Measurements from ENCODE around the gene ST6GALNAC4. TPM values are rescaled to one million over a fixed set of nuclear protein-coding genes. Genes with fewer than 3 reads are reported as not detected.

Gene ST6GALNAC4
- total RNA-seq, 1 experiment from 2014 or later: 15.4 TPM

GRCh38 chr9:127923046-127923445 lies 6.2 kb upstream of the ST6GALNAC4 start:
- no peak overlapping the region for H3K23ac ChIP-seq (ENCODE audit: insufficient read length, low read depth, low read length)
- H2BK120ac ChIP-seq (ENCODE audit: low read depth, low read length, poor library complexity, severe bottlenecking): no peak overlapping the region
- H3K4me2 ChIP-seq (ENCODE audit: insufficient read depth, insufficient read length, low read length): no peak overlapping the region
- H2AFZ ChIP-seq (ENCODE audit: low read length): no peak overlapping the region
- no peak overlapping the region for H3T11ph ChIP-seq (ENCODE audit: low read length)
- peak; percentile 72 for DNase-seq
- Mint-ChIP-seq H3K9me3 (no peaks in the 10 kb centered on the region; a peak in 1 of 5 replicates), H3K27ac (no peak overlapping the region), H3K27me3 (ENCODE audit: low read depth) (peaks cover 20% of the 10 kb centered on the region), H3K36me3 (ENCODE audit: insufficient read depth in 1 of 3, low read depth in 3 of 3) (peaks cover 2 to 6% (median 6%) of the 10 kb centered on the region in 3 experiments; a peak in 6 of 7 replicates), H3K4me3 (no peak overlapping the region), H3K4me1 (peaks cover 6 to 11% of the 10 kb centered on the region in 2 experiments; a peak in 2 of 4 replicates)
- no peak overlapping the region for H4K5ac ChIP-seq (ENCODE audit: insufficient read length, low read depth, low read length)
- H2BK5ac ChIP-seq (ENCODE audit: insufficient read length, low read length): no peak overlapping the region
- H3K18ac ChIP-seq (ENCODE audit: insufficient read length, low read depth, low read length): no peak overlapping the region
- no peak overlapping the region for H3K9ac ChIP-seq (ENCODE audit: extremely low read depth, insufficient read length, low read length)
- no peak overlapping the region for H3K14ac ChIP-seq (ENCODE audit: insufficient read depth, low read length)
- peaks cover 2% of the 10 kb centered on the region; the same call in 1 of the 2 replicates for H3K4me1 ChIP-seq (ENCODE audit: insufficient read depth, low read length)
- no peaks in the 10 kb centered on the region for H3K9me3 ChIP-seq (ENCODE audit: control insufficient read depth, low read depth, low read length)
- no peak overlapping the region for H2AK5ac ChIP-seq (ENCODE audit: insufficient read length, low read length)
- H3K79me2 ChIP-seq (ENCODE audit: insufficient read depth, low read length): no peaks in the 10 kb centered on the region
- no peak overlapping the region for H4K91ac ChIP-seq (ENCODE audit: insufficient read length, low read depth, low read length)
- H4K20me1 ChIP-seq (ENCODE audit: control insufficient read depth, insufficient read depth, insufficient read length): no peaks in the 10 kb centered on the region
- H3K79me1 ChIP-seq (ENCODE audit: insufficient read depth, low read depth, low read length, poor library complexity, severe bottlenecking): no peaks in the 10 kb centered on the region
- H2BK20ac ChIP-seq (ENCODE audit: low read depth, low read length, poor library complexity, severe bottlenecking): no peak overlapping the region
- no peak overlapping the region for H3K56ac ChIP-seq (ENCODE audit: insufficient read length, low read depth, low read length)
- H3K27me3 ChIP-seq (ENCODE audit: insufficient read depth, low read length): no peaks in the 10 kb centered on the region
- TF ChIP-seq CTCF (conservative IDR thresholded peaks at IDR 0.05): no peak
- peaks cover 12% of the 10 kb centered on the region for H3K23me2 ChIP-seq (ENCODE audit: insufficient read length, low read depth, low read length, poor library complexity, severe bottlenecking)
- no peak overlapping the region for H2BK15ac ChIP-seq (ENCODE audit: low read depth, low read length)
- no peak overlapping the region for H3K4ac ChIP-seq (ENCODE audit: low read depth, low read length)
- H3K27ac ChIP-seq (ENCODE audit: insufficient read length, low read depth, low read length): no peak overlapping the region
- no peak overlapping the region for H4K8ac ChIP-seq (replicated peaks; ENCODE audit: insufficient read length, low read depth, low read length)
- no peak overlapping the region for H2BK12ac ChIP-seq (ENCODE audit: insufficient read length, low read depth, low read length)
- WGBS (ENCODE audit: extremely low coverage, insufficient read length, low lambda C conversion rate): no CpG with 5 or more reads among the region's 6 CpGs

Measured in H9 (cell line).